OCI-LY3 (cell line): ENCODE data around the gene PALLD.

Experiments
- EZH2phosphoT487 ChIP-seq: fragments of 200-600 bp; shearing (Covaris generic); IDR thresholded peaks from 2 replicates; pipeline ENCODE4 v1.6.1; 2018; ENCODE audit warnings: antibody characterized with exemption, mixed run types, low read depth
- TF ChIP-seq, protein P1 (sequence below): fragments of 200-600, 300-600 bp; sonication (generic); IDR thresholded peaks from 2 replicates; pipeline ENCODE4 v1.5.1; 2014; ENCODE audit warnings: antibody characterized with exemption, low read length, low read depth

DNA sequence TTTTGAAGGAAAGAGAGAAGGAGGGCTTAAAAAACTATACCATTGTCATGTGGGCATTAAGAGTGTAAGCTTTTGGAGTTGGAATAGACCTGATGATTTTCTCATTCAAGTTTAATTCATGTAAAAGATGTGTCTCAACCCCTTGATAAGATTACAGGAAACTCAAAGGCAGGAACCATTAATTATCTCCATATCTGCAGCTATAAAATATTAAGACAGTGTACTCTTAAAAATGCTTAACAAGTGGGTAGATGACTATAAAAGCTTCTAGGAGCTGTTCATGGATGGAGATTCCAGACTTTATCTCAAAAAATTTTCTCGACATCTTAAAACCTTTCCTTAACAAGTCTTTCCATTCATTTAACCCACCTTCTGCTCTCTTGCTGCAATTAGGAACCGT, 208.3 kb downstream of the PALLD start:
- TF ChIP-seq, protein P1, sequence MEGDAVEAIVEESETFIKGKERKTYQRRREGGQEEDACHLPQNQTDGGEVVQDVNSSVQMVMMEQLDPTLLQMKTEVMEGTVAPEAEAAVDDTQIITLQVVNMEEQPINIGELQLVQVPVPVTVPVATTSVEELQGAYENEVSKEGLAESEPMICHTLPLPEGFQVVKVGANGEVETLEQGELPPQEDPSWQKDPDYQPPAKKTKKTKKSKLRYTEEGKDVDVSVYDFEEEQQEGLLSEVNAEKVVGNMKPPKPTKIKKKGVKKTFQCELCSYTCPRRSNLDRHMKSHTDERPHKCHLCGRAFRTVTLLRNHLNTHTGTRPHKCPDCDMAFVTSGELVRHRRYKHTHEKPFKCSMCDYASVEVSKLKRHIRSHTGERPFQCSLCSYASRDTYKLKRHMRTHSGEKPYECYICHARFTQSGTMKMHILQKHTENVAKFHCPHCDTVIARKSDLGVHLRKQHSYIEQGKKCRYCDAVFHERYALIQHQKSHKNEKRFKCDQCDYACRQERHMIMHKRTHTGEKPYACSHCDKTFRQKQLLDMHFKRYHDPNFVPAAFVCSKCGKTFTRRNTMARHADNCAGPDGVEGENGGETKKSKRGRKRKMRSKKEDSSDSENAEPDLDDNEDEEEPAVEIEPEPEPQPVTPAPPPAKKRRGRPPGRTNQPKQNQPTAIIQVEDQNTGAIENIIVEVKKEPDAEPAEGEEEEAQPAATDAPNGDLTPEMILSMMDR: no peak
- no peak for TF ChIP-seq EZH2phosphoT487
